NCI-H446 (cell line): Measurements from ENCODE around the gene BMP5.

ENCODE experiments used
- DNase-seq, 2 experiments: peaks; one replicate each; lab custom pipeline; 2025; lab: John Stamatoyannopoulos, UW

Gene BMP5

GRCh38 chr6:55872866-55873265 is 2.5 kb downstream of the BMP5 start:
- DNase-seq: no peak

DNA sequence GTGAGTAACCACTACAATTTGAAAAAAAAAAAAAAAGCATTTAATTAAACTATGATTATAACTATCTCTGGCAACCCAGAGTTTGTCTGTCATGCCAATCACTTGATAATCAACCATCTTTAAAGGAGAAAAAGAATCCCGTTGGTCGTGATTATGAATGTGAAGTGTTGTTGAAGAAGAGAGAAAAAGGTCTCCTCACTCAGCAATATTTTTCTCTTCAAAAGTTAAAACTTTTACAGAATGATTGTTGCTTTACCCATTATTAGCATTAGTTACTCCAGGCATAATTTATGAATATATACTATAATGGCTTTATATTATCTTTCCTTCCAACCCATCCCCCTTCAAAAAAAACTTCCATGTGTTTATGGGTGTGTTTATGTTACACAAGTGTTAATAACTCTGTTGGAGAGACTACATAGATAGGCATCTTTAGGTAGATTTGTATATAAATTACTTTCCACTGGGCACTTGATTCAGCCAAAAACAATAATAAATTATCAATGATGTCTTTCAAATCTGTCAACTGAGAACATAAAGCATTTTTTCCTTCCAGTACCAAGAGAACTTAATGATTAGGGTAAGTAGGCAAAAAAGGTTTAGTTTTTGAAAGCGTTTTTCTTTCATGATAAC is 5.1 kb downstream of the BMP5 start:
- no peak for DNase-seq

DNA sequence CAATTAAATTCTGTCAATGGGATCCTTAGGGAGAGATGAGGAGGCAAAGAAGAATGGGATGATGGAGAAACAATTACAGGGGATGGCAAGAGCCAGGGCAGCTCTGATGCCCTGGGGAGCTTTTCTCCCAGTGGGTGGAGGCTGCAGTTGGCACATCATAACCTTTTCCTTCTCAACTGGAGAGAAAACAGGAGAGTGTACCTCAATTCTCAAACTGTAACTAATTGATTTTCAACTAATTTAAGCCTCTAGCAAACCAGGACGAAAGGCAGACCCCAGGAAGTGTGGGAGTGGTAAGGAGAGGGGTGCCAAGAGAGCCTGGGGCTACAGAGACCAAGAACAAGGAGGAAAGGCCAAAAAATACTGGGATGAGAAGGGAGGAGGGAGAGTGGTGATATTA is 5.7 kb downstream of the BMP5 start:
- no peak for DNase-seq

DNA sequence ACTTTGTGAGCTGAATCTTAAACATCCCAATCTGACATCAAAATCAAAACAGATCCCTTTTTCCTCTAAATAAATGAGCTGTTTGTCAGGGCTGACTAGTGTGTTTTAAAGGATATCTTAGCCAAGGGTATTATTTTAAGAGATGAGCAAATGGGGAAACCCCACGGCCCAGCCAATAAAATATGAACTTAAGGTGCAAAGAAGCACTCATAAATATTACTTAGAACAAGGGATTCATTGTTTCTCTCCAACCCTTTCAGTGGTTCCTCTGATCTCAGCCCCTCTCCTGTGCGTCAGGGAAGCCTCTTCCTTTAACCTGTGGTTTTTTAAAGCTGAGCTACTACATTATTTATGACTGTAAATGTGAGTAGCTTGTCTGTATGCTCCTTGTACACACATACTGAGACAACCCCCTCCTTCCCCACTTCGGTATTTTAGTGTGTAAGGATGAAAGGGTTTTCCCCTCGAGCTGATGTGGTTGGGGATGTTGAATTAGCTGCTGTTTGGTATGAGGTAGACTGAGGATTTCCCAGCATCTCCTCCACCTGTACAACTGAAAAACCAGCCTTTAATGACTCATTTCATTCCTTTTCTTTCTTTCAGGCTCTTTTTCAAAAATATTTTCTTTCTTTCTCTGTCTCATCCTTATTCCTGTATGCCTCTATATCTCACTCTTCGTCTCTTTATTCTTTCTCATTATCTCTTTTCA is 6.5 kb downstream of the BMP5 start:
- no peak for DNase-seq

DNA sequence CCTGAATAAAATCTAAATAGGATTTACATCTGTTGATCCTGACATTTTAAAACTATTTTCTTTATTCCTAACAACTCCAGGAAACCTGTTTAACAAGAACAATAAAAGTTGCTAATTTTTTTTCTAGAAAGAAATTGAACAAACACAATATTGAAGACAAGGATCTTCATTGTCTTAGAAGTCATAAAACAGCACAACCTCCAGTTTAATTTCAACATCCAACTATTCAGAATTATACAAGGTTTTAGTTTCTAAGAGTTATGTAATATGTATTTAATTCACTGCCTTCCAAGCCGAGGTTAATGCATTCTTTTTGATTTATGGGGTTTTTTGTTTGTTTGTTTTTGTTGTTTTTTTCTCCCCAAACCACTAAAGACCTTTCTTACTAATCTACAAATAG is 7.2 kb downstream of the BMP5 start:
- DNase-seq: no peak

DNA sequence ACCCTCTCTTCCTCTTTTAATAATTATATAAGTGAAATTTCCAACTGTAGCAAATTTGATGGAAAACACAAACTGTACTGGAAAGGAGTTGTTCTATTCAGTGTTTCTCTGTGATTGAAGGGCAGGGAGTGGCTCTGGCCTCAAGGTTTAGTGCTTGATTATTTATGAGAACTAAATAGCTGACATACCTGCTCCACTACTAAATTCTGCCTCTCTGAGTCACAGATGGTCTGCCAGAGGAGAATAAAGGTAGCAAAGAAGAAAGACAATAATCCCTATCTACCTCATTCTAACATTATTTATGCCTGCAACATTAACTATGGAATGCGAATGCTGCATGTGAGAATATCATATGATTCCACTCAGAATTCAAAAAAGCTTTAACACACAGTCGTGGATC is 9.3 kb downstream of the BMP5 start:
- DNase-seq: no peak

DNA sequence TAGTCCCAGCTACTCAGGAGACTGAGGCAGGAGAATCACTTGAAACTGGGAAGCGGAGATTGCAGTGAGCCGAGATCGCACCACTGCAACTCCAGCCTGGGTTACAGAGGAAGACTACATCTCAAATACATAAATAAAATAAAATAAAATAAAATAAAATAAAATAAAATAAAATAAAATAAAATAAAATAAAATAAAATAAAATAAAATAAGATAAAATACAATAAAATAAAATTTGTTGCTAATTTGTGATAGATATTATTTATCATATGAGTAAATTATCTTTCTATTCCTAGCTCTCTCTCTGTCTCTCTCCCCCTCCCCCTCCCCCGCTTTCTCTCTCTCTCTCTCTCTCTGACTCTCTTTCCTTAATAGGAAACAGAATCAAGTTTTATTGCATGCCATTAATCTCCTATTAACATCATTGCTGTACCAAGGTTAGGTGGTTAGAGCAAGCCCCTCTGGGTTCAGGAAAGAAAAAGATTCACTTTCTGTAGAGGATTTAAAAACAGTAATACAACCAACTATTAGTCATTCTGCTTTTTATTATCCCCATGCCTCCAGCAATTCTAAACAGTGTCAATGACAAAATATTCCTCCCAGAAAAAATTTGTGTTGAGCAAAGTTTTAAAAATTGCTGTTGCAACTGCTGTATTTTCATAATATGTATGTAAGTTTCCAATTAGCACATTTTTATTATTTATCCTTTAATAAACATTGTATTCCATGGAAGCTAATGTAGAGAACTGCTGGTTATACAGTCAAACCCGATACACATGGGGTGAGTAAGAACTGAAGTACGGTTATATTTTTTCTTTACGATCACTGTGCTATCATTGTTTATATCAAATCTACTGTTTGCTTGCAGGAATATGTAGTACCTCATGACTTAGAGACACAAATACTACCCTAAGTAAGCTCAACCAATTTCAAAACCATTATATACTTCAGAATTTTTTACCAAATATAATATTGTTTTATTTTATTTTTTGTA is 22.1 kb downstream of the BMP5 start:
- no peak for DNase-seq

DNA sequence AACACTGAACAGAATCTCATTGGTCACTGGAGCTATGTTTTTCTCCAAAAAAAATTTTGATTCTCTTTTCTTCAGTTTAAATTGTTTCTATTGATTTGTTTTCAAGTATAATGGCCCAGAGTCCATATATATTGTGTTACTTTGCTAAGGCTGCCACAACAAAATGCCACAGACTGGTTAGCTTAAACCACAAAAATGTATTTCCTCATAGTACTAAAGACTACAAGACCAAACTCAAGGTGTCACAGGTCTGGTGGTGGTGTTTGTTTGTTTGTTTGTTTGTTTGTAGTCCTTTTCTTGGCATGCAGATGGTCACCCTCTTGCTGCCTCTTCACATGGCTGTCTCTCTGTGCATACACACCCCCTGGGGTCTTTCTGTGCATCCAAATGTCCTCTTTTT is 34.0 kb downstream of the BMP5 start:
- DNase-seq: no peak

DNA sequence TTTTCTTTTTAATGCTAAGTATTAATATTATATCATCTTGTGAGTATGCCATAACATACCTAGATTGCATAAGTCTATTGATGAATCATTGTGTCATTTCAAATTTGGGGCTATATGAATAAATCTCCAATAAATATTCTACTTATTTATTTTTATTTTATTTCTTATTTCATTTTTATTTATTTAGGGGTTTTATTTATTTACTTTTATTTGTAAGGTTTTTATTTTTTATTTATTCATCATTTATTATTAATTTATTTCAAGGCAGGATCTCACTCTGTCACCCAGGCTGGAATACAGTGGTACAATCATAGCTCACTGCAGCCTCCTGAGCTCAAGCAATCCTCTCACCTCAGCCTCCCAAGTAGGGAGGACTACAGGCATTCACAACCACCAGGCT is 36.3 kb downstream of the BMP5 start:
- no peak for DNase-seq

DNA sequence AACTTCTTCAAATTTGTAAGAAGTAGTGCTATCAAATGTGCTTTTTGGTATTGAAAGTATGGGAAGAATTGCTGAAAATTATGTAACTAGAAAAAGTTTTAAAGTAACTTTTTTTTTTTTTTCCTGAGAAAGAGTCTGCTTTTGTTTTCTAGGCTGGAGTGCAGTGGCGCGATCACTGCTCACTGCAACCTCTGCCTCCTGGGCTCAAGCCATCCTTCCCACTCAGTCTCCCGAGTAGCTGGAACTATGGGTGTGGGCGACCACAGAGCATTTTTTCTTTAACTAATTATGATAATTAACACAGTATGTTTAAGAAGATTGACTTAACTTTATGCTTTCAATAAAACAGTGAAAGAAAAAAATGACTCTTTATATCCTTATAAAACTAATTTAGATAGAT is 38.4 kb downstream of the BMP5 start:
- no peak for DNase-seq

DNA sequence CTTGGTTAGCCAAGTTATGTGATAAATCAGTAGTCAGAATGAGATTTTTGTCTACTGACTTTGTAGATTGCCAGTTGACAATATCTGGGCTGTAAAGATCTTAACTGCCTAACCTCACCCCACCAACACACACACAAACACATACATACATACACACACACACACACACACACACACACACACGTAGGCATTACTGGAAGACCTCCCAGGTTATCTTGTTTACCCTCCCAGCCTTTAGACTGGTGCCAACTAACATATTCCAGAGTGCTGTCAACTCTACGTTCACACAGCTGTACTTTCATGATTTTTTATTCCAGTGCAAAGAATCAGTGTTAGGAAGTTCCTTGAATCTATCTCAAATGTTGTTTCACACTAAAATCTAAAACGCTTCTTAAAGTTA is 38.9 kb downstream of the BMP5 start:
- peak in 1 of 2 experiments; percentile 4 for DNase-seq

DNA sequence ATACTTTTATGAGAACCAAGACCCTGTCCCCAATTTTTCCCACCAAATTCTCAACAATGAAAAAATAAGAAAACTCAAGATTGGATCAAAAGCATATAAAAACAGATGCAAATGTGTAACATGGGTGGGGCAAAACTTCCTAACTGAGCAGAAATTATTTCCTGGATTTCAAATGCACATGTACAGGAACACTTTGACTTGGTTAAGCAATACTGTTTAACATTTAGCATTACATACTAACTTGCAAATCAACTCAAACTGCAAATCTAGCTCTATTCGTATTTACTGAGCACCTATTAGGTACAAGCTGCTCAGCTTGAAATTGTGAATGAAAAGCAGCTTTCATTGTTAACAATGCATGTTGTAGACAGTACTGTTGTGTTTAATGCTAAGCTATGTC is 40.2 kb downstream of the BMP5 start:
- DNase-seq: no peak

DNA sequence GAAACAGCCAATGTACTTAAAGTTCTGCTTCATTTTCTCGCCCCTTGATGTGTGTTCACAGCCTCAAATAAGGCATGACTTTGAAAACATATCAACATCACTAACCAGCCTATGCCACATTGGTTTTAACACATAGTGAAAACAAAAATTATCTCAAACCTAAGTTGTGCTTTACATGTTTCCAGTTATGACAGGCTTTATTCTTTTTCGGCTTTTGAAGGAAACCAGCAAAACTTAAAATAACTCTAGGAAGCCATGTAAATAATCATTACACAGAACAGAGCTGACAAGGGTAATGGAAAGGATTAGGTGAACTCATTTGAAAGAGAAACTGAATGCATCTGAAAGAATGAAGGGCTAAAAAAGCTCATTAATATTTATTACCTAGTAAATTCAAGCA is 42.1 kb downstream of the BMP5 start:
- no peak for DNase-seq

DNA sequence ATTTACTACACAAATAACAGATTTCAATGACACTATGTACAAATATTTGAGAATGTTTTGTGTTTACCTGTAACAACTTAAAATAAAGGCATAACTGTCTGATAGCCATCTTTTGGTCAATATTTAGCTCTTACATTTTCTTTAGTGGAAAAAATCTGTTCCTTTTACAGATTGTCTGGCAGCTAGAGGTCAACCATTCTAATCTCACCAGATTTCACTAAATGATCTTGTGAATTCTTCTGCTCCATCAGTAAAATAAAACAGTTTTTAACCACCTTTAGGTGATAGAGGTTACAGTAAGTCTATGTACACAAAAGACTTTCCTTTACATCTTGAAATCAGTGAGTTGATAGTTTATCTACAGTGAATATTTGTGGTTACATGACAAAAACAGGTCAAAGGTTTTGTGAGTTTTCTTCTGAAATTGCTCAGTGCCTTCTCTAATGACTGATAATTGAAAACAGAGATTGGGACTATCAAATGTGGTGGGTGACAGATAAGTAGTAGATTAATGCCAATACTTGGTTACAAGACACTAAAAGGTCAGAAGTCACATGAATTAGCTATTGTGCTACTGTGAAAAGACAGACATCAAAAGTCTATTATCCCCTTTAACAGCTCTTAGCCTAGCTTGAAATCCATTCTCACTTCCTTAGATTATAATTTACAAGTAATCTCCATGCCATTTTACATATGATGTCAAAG is 47.4 kb downstream of the BMP5 start:
- DNase-seq: no peak

GRCh38 chr6:55826941-55827340 is 48.4 kb downstream of the BMP5 start:
- no peak for DNase-seq

DNA sequence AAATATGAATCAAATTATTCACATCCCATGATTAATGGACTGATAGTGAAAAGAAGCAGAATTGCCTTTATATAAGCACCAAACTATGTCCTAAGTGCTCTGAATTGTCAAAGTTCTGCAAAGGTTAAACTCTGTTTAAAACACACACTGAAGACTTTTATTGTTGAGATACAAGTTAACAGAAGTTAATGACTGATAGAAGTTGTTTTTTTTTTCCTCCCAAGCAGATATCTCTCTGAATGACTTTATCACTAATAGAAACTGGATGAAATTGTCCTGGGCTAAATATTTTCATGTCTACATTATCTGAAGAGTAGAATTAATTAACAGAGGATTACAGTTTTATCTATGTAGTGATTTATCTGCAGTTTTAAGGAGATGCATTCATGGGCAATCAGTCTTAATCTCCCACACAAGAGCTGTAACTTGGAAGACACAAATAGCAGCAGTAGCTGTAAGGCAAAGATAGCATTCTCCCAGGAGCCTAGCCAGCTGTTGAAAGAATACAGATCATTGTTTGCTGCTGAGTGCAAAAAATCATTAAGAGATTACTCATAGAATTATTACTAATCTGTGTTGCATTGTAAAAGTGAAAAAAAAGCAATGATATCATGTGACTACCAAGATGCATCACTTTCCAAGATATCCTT is 49.9 kb downstream of the BMP5 start:
- DNase-seq: no peak

GRCh38 chr6:55822815-55823214 is 52.6 kb downstream of the BMP5 start:
- no peak for DNase-seq

DNA sequence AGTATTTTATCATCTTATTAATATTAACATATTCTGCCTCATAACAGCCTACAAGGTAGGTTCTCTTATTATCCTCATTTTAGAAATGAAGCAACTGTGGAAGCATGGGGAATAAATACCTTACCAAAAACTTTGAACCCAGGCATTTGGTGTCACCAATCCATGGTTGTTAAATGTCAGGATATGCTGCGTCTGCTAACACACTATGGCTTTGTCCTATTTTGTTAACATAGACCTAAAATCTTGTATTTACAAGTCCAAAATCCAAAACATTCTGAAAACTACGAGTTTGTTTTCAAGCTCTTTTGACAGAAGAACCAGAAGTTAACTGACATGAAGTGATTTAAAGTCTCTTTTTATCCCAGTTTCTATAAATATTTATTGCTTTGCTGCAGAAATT is 53.4 kb downstream of the BMP5 start:
- DNase-seq: no peak

DNA sequence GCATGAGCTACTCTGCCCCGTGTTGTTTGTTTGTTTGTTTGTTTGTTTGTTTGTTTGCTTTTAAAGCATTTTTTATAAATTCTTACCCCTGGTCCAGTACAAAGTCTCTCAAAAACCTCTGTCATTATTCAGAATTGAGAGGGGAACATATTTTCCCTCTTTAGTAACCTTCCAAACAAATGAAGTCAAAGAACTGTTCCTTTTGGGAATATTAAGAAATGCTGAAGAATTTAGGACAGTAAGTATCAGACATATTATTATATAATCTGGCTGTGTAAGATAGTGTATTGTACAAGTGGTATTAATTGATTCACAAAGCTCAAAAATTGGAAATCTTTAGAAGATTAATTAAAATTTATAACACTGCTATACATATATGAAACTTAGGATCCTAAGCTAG is 54.7 kb downstream of the BMP5 start:
- DNase-seq: no peak

DNA sequence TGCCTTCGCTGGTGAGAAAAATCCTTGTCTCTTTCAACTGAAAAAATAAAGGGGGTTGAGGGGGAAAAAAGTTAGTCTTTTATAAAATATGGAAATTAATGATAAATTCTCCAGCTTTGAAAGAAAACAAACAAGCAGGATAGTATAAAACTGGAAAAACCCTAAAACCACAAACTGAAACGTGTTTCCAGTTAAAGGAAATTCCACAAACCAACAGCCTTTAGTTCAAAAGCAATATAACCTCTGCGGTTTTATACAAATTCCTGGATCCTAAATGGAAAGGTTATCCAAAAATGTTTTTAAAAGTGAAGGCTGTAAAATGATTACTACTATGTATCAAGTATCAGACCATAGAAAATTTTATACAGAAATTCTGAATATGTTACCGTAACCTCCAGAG is 55.6 kb downstream of the BMP5 start:
- no peak for DNase-seq

GRCh38 chr6:55818482-55818881 is 56.9 kb downstream of the BMP5 start:
- no peak for DNase-seq

DNA sequence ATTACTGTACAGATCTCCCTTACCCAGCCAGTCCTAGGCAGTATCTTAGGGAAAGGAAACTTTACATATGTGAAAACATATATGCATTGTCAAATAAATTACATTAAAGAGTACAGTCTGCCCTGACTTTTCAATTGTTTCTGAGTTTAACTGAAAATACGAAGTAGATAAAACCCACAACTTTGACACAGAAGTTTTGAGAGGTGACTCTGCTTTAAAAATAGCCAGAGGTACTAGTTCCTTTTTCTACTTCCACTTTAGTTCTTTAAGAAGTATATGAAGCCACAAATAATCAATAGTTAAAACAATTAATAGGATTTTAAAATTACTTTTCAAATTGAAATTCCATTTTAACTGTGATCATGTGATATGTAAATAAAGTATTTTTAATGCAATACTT is 62.9 kb downstream of the BMP5 start:
- DNase-seq: no peak
